H1 (cell line): ENCODE data around the gene DSCAM. TPM values are rescaled to one million over a fixed set of nuclear protein-coding genes. Genes with fewer than 3 reads are reported as not detected.

Experiments used
- CTCF ChIA-PET: fragments of 300-600 bp; sonication (Branson Sonifier 250); formaldehyde crosslinking; loops from one replicate; lab custom pipeline; 2021; ENCODE audit not compliant: partially characterized antibody; lab: Charles Lee
- POLR2A ChIA-PET: fragments of 300-600 bp; sonication (Branson Sonifier 250); formaldehyde crosslinking; loops from one replicate; lab custom pipeline; 2021; ENCODE audit warnings: inconsistent platforms; ENCODE audit not compliant: partially characterized antibody; lab: Charles Lee
- DNase-seq, 2 experiments: peaks; one replicate each; pipeline versions ENCODE4 v3.0.0 to v3.0.0-alpha.2; 2010 to 2022; ENCODE audit warnings: low spot score in 2 of 2, low read depth in 1 of 2, mixed read lengths in 1 of 2
- FAIRE-seq: peaks from 2 replicates; lab custom pipeline; 2011; peaks lifted over from hg19 to GRCh38; lab: Jason Lieb, UNC
- H2AFZ ChIP-seq: 2 replicates; pipeline ENCODE4 v1.8.1; 2012; ENCODE audit warnings: low read length, inconsistent platforms
- H2AK5ac ChIP-seq: 2 replicates; pipeline ENCODE4 v1.6.1; 2013; ENCODE audit warnings: low read depth, low read length
- H2BK120ac ChIP-seq: replicated peaks from 2 replicates; pipeline ENCODE3; 2013; ENCODE audit warnings: low read depth, low read length, inconsistent platforms
- H2BK12ac ChIP-seq: 2 replicates; pipeline ENCODE4 v1.6.1; 2013; ENCODE audit warnings: low read depth, low read length
- H2BK15ac ChIP-seq: 2 replicates; pipeline ENCODE4 v1.6.1; 2013; ENCODE audit warnings: low read length
- H2BK20ac ChIP-seq: 2 replicates; pipeline ENCODE4 v1.6.1; 2013; ENCODE audit warnings: low read length
- H2BK5ac ChIP-seq: 2 replicates; pipeline ENCODE4 v1.6.1; 2013; ENCODE audit warnings: low read depth, low read length
- H3K14ac ChIP-seq: 2 replicates; pipeline ENCODE4 v1.6.1; 2013; ENCODE audit warnings: inconsistent platforms; ENCODE audit not compliant: insufficient read length
- H3K18ac ChIP-seq: 2 replicates; pipeline ENCODE4 v1.6.1; 2013; ENCODE audit warnings: low read length; ENCODE audit errors: extremely low read depth
- H3K23ac ChIP-seq: 2 replicates; pipeline ENCODE4 v1.6.1; 2013; ENCODE audit warnings: inconsistent platforms; ENCODE audit not compliant: insufficient read length
- H3K23me2 ChIP-seq: 2 replicates; pipeline ENCODE4 v1.6.1; 2013; ENCODE audit warnings: low read depth, low read length
- H3K27ac ChIP-seq: 2 replicates; pipeline ENCODE4 v1.6.1; 2011; ENCODE audit warnings: low read depth, low read length, inconsistent platforms
- H3K27me3 ChIP-seq, 4 experiments: replicated peaks in 1 of 4; 1 replicate in 1 of 4; 2 replicates in 3 of 4; pipeline versions ENCODE4 v1.6.1 to v1.8.1; 2011 to 2013; ENCODE audit warnings: low read length in 3 of 4, mild to moderate bottlenecking in 3 of 4, inconsistent platforms in 2 of 4, mixed read lengths in 2 of 4, moderate library complexity in 1 of 4; ENCODE audit not compliant: control insufficient read depth in 3 of 4, insufficient read depth in 3 of 4; ENCODE audit errors: extremely low read depth in 1 of 4
- H3K36me3 ChIP-seq, 4 experiments: 2 replicates each; pipeline versions ENCODE4 v1.6.1 to v1.8.1; 2011 to 2013; ENCODE audit warnings: mild to moderate bottlenecking in 4 of 4, low read length in 3 of 4, moderate library complexity in 2 of 4, control low read depth in 1 of 4, inconsistent platforms in 1 of 4; ENCODE audit not compliant: insufficient read depth in 4 of 4, control insufficient read depth in 2 of 4
- H3K4ac ChIP-seq: replicated peaks from 2 replicates; pipeline ENCODE3; 2013; ENCODE audit warnings: low read length, low read depth, mixed read lengths, inconsistent platforms; ENCODE audit not compliant: insufficient read length
- H3K4me1 ChIP-seq, 4 experiments: replicated peaks in 1 of 4; 1 replicate in 1 of 4; 2 replicates in 3 of 4; pipeline versions ENCODE4 v1.6.1 to v1.8.1; 2011 to 2013; ENCODE audit warnings: low read length in 3 of 4, inconsistent platforms in 2 of 4, mixed read lengths in 1 of 4; ENCODE audit not compliant: insufficient read depth in 4 of 4, control insufficient read depth in 3 of 4
- H3K4me2 ChIP-seq, 2 experiments: 2 replicates each; pipeline versions ENCODE4 v1.6.1 to v1.8.1; 2011 to 2013; ENCODE audit warnings: low read depth in 2 of 2, low read length in 2 of 2, control low read depth in 1 of 2, inconsistent platforms in 1 of 2, mild to moderate bottlenecking in 1 of 2; ENCODE audit not compliant: insufficient read depth in 1 of 2
- H3K4me3 ChIP-seq, 4 experiments: fragments of 200-600, 300-600 bp in 1 of 4; sonication (generic), shearing (Covaris generic), sonication (Bioruptor Twin) in 1 of 4; 2 replicates each; pipeline versions ENCODE4 v1.5.1 to v1.8.1; 2011 to 2016; ENCODE audit warnings: low read length in 4 of 4, low read depth in 3 of 4, control low read depth in 2 of 4, inconsistent platforms in 2 of 4, mild to moderate bottlenecking in 2 of 4, mixed read lengths in 1 of 4, moderate library complexity in 1 of 4; ENCODE audit not compliant: insufficient read depth in 2 of 4; ENCODE audit errors: extremely low read depth in 1 of 4
- H3K56ac ChIP-seq: replicated peaks from 2 replicates; pipeline ENCODE3; 2013; ENCODE audit warnings: low read depth, mild to moderate bottlenecking, mixed read lengths, low read length, inconsistent platforms; ENCODE audit not compliant: insufficient read length
- H3K79me1 ChIP-seq: 2 replicates; pipeline ENCODE4 v1.6.1; 2013; ENCODE audit warnings: low read depth, low read length, control low read depth
- H3K79me2 ChIP-seq, 2 experiments: 2 replicates each; pipeline versions ENCODE4 v1.6.1 to v1.8.1; 2012 to 2013; ENCODE audit warnings: low read length in 2 of 2, mild to moderate bottlenecking in 2 of 2, inconsistent platforms in 1 of 2; ENCODE audit not compliant: insufficient read depth in 2 of 2, control insufficient read depth in 1 of 2
- H3K9ac ChIP-seq, 4 experiments: replicated peaks in 1 of 4; 1 replicate in 1 of 4; 2 replicates in 3 of 4; pipeline versions ENCODE4 v1.6.1 to v1.8.1; 2011 to 2013; ENCODE audit warnings: low read depth in 3 of 4, low read length in 3 of 4, control low read depth in 2 of 4, mild to moderate bottlenecking in 2 of 4, moderate library complexity in 2 of 4, inconsistent platforms in 1 of 4; ENCODE audit errors: extremely low read depth in 1 of 4
- H3K9me3 ChIP-seq, 2 experiments: 2 replicates each; pipeline versions ENCODE4 v1.6.1 to v1.8.1; 2012 to 2013; ENCODE audit warnings: mild to moderate bottlenecking in 2 of 2, moderate library complexity in 2 of 2, control low read depth in 1 of 2, inconsistent platforms in 1 of 2, low read depth in 1 of 2, low read length in 1 of 2, mixed read lengths in 1 of 2; ENCODE audit not compliant: insufficient read depth in 2 of 2
- H4K20me1 ChIP-seq, 2 experiments: replicated peaks in 1 of 2; 2 replicates each; pipeline versions ENCODE3 to v1.8.1; 2011 to 2013; ENCODE audit warnings: inconsistent platforms in 2 of 2, low read length in 2 of 2, mild to moderate bottlenecking in 1 of 2; ENCODE audit not compliant: insufficient read depth in 2 of 2, control insufficient read depth in 1 of 2
- H4K5ac ChIP-seq: 2 replicates; pipeline ENCODE4 v1.6.1; 2013; ENCODE audit warnings: low read length, low read depth, mixed read lengths, inconsistent platforms; ENCODE audit not compliant: insufficient read length
- H4K8ac ChIP-seq: 2 replicates; pipeline ENCODE4 v1.8.0; 2013; ENCODE audit warnings: mild to moderate bottlenecking, moderate library complexity, low read length, inconsistent platforms; ENCODE audit not compliant: insufficient read depth; ENCODE audit errors: extremely low read depth
- H4K91ac ChIP-seq: replicated peaks from 2 replicates; pipeline ENCODE3; 2013; ENCODE audit warnings: low read length, mixed read lengths, inconsistent platforms; ENCODE audit not compliant: insufficient read length
- GABPA ChIP-seq: IDR thresholded peaks from 2 replicates; pipeline ENCODE4 v1.6.1; 2011; ENCODE audit warnings: mild to moderate bottlenecking, low read length, moderate library complexity, borderline replicate concordance; ENCODE audit not compliant: insufficient read depth
- WGBS, 2 experiments: shearing (Covaris generic) in 1 of 2; methylation state at CpG; one replicate each; pipeline versions ENCODE4 v1.1.6 to v1.1.7; 2013 to 2015; ENCODE audit warnings: low lambda C conversion rate in 2 of 2, mixed read lengths in 2 of 2, inconsistent platforms in 1 of 2, low coverage in 1 of 2, missing lambda C conversion rate in 1 of 2; ENCODE audit not compliant: insufficient replicate concordance in 2 of 2, insufficient coverage in 1 of 2, insufficient read length in 1 of 2; ENCODE audit errors: extremely low coverage in 1 of 2, missing lambda C conversion rate in 1 of 2; 5-methylcytosine and 5-hydroxymethylcytosine counted together
- polyA plus RNA-seq, 7 experiments: library from polyadenylated mRNA; depleted of rRNA in 3 of 7; stranded (reverse) in 5 of 7; unstranded in 2 of 7; fragments of >200 nt in 5 of 7; fragments of 200-250 nt in 2 of 7; gene quantifications; 1 replicate in 5 of 7; 2 replicates in 1 of 7; 4 replicates in 1 of 7; pipeline versions ENCODE4 v1.2.1 to v1.2.3, GENCODE V29; 2011 to 2013; ENCODE audit warnings: missing spikeins in 2 of 7, mixed read lengths in 2 of 7
- total RNA-seq: library from RNA; stranded (reverse); fragmentation: NEBNext Ultra II Directional; extraction: Animal tissue kit (Norgen Biotek cat#: 25700); gene quantifications from 2 replicates; pipeline ENCODE4 v1.2.1, GENCODE V29; 2021

The DSCAM gene
- total and polyA plus RNA-seq, 2 of the 8 experiments (the other 6 are each of a cell fraction or from before 2014, with no cell fraction given), result 0.02 to 0.15 TPM

- Histone ChIP-seq H3K79me2 (no peaks in the 10 kb centered on the region), H3K23me2 (no peaks in the 10 kb centered on the region), H3K23ac (no peak overlapping the region), H3K36me3 (no peaks in the 10 kb centered on the region), H3K4ac (no peak overlapping the region), H3K14ac (no peak overlapping the region), H4K20me1 (no peaks in the 10 kb centered on the region), H3K4me2 (no peak overlapping the region), H3K79me1 (no peaks in the 10 kb centered on the region), H2AFZ (peak overlapping the region; percentile 41), H3K18ac (no peak overlapping the region), H3K4me3 (no peak overlapping the region), H2AK5ac (no peak overlapping the region), H3K9me3 (no peaks in the 10 kb centered on the region), H4K8ac (no peak overlapping the region), H2BK20ac (no peak overlapping the region), H2BK12ac (no peak overlapping the region), H3K27ac (no peak overlapping the region), H3K4me1 (no peaks in the 10 kb centered on the region), H3K27me3 (no peaks in the 10 kb centered on the region), H3K56ac (no peak overlapping the region), H2BK120ac (no peak overlapping the region), H4K91ac (no peak overlapping the region), H3K9ac (no peak overlapping the region), H4K5ac (no peak overlapping the region), H2BK15ac (no peak overlapping the region), H2BK5ac (no peak overlapping the region)
- FAIRE-seq (no peak), DNase-seq (no peak)
- WGBS, 2 experiments, result 85% methylated on average over 6 of the region's 6 CpGs; no CpG with 5 or more reads in 1 of the 2 experiments
- no peak for TF ChIP-seq GABPA
- ChIA-PET POLR2A (no interaction called here), CTCF (interaction anchor here (1.6 kb wide), 2 partner anchors 118 to 349 kb away, joined by 3 to 5 read pairs; no protein-coding TSS in a partner anchor)
These were observed 150.7 kb downstream of the DSCAM start for GRCh38 chr21:40696246-40696645.
